Measurements from ENCODE around the gene SNORC.

Gene SNORC

DNA sequence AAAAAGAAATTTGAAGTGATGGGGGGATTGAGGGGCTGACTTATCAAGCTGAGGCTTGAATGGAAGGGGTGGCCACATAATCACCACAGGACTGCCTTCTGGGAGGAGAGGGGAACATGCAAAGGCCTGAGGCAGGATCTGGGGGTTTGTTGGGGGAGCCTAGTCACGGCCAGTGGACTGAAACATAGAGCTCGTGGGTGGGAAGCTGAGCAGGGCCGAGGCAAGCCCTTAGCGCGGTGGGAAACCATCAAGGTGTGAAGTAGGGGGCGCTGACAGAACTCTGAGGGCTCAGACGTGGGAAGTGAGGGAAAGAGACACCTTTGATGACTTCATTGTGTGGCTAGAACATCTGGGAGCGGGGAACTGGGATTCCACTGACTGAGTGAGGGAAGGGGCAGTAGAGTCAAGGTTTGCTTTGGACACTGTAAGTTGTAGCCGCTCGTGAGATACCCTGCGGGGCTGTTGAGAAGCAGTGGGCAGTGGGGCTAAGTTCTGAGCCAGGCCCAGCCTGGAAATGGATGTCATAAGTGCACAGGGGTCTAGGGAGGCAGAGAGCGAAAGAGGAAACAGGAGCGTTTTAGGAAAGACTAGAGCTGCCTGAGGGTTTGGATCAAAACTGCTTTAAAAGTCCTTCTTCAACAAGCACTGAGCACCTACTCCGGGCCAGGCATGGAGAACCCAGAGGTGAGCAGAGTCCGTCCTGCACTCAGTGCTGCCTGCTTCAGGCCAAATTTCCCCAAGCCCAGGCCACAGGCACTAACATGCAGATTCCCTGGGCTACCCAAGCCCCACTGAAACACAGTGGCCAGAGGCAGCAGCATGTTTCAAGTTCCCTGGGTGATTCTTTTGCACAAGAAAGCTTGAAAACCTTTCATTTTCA, 686 bp upstream of the SNORC start:
- DNase-seq (ENCODE audit: low read depth in 2 of 2): no peak

DNA sequence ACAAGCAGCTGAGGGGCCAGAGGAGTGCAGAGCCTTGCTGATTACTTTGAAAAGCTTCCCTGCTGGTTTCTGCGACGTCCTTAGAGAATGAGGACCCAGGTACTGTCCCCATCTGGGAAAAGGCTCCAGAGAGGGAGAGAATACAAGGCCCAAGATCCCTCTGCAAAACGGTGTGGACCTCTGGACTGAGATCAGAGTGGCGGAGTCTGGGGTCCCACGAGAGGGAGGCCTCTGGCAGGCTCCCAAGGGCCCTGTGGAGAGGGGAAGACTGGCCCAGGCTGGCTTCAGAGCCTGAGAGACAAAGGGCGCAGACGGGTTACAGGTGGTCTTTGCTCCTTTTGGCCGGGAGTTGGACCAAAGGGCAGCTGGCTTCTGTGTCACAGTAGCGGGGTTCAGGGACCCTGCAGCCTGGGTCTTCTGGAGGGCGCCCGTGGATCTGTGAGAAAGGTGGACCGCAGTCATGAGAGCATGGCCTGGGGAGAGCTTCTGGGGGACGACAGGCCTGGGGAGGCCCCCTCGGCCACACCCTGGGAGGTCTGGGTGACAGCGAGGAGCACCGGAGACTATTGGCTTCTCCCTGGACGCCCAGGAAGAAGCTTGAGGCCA, 805 bp downstream of the SNORC start:
- DNase-seq (ENCODE audit: low read depth in 2 of 2): no peak

- no peak for DNase-seq (ENCODE audit: low read depth in 2 of 2)
Measured at GRCh38 chr2:232871418-232871834, 1.4 kb downstream of the SNORC start.

DNA sequence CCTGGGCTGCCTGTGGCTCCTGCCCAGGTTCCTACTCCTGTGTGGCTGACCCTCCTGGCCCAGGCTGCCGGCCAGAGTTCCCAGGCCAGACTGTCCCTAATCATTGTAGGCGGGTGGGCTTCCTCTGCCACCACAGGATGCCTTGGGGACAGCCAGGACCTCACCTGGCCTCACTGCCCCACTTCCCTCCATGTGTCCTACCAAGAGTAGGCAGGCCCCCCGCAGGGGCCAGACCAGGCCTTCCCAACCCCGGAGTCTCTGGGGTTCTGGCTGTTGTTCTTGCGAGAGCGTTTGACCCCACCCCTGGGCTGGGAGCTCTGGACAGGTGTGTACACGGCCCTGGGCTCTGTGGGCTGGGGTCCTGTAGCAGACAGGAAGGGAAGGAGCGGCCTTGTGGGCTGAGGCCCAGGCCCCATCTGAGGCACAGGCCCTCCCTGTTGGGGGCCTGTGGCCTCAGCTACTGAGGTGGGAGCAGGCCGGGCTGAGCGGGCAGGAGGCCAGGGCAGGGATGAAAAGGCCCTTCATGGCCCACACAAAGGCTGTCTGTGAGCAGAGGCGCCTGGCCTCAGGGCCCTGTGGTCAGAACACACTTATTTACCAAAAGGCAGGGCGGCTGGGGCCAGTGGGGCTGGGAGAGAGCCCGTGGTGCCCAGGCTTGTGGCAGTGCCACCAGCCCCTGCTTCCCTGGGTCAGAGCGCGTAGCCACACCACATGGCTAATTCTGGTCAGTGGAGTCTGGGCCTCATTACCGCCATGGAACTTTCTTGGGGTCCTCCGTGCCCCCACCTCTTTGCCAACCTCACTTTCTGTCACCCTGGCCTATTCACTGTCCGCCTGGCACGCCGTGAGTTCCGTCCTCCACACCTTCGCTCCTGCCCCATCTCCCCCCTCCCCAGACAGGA, 2.0 kb downstream of the SNORC start:
- DNase-seq (ENCODE audit: low read depth in 2 of 2): no peak

GRCh38 chr2:232872826-232873225, 2.8 kb downstream of the SNORC start:
- no peak for DNase-seq (ENCODE audit: low read depth in 2 of 2)

DNA sequence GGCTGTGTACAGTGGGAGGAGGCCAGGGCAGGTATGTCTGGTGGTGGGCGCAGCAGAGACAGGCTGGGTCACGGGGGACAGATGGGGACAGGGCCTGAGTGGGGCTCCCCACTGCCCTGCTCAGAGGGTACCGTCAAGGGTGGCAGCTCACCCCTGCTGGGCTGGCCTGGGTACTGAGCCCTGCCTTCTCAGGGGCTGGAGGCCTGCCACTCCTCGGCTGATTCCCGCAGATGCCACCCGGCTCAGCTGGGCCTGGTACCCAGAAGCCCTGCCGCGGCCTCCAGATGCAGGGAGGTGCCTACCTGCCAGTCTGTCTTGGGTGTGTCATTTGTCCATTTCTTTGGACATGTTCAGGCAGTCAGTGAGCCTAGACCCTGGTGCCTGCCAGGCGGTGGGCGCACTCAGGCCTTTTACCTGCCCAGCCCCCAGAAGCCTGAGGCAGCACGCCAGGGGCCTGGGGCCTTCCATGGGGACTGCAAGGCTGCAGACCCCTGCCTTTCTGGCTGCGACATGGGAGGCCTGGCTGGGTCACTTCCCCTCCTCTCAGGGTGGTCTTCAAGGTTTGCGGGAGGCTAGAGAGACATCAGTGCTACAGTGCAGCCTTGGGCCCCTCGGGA, 3.3 kb downstream of the SNORC start:
- DNase-seq (ENCODE audit: low read depth in 2 of 2): no peak

DNA sequence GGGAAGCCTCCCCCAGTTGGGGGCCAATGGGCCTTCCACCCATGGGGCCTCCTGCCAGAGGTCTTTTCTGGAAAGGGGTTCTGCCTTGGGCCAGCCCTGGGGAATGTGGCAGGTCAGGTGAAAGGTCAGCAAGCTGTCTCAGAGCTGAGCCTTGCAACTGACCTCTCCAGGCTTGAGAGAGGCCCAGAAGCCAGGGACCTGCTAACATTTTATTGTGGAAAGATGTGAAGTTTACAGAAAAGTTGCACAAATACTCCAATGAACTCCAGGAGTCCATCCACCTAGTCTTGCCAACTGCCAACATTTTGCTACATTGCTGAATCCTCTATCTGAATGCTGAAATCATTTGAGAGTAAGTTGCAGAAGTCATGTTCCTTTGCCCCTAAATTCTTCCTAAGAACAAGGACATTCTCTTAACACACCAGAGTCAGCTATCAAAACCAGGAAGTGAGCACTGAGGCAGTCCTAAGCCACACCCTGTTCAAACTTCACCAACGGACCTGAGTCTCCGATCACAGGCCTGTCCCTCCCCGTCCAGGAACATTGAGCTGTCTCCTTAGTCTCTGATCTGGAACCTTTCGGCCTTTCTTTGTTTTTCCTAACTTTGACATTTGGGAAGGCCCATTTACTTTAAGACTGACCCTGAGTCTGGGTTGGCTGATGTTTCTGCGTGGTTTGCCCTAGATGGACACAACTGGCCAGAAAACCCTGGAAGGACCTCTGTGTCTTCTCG, 4.0 kb downstream of the SNORC start:
- DNase-seq (ENCODE audit: low read depth in 2 of 2): no peak

GRCh38 chr2:232874677-232875223, 4.7 kb downstream of the SNORC start:
- no peak for DNase-seq (ENCODE audit: low read depth in 2 of 2)

DNA sequence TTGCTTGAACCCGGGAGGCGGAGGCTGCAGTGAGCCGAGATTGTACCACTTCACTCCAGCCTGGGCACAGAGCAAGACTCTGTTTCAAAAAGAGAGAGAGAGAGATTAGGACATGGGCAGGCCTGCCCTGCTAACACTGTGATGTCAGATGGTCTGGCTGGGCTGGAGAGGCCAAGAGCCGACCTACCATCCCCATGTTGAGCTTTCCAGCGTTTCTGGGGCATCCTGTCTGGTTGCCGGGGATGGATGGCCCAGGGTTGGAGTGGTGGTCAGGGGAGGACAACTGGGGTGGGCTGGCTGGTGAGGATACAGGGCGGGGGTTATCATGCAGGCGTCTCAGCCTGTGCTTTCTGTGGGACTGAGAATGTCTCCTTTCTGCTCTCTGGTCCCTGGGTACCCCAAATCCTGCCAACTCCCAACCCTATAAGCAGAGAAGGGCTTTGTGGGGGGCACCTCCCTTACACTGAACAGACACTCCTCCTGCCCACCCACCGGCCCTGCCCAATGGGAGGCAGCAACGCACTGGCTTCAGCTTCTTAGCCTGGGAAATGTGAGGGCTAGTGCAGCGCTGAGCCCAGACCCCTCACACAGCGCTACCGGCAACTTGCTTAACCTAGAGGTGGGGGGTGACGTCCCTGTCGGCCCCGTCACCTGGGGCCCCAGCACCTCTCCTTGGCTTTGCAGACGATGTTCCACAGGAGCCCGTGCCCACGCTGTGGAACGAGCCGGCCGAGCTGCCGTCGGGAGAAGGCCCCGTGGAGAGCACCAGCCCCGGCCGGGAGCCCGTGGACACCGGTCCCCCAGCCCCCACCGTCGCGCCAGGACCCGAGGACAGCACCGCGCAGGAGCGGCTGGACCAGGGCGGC, 5.4 kb downstream of the SNORC start:
- no peak for DNase-seq (ENCODE audit: low read depth in 2 of 2)

GRCh38 chr2:232876161-232876977, 6.3 kb downstream of the SNORC start:
- DNase-seq (ENCODE audit: low read depth in 2 of 2): no peak

GRCh38 chr2:232876978-232877441, 6.9 kb downstream of the SNORC start:
- DNase-seq (ENCODE audit: low read depth in 2 of 2): no peak

- no peak for DNase-seq (ENCODE audit: low read depth in 2 of 2)
Measured at GRCh38 chr2:232877940-232878511, 8.0 kb downstream of the SNORC start.

GRCh38 chr2:232878855-232879617, 9.0 kb downstream of the SNORC start:
- no peak for DNase-seq (ENCODE audit: low read depth in 2 of 2)

DNA sequence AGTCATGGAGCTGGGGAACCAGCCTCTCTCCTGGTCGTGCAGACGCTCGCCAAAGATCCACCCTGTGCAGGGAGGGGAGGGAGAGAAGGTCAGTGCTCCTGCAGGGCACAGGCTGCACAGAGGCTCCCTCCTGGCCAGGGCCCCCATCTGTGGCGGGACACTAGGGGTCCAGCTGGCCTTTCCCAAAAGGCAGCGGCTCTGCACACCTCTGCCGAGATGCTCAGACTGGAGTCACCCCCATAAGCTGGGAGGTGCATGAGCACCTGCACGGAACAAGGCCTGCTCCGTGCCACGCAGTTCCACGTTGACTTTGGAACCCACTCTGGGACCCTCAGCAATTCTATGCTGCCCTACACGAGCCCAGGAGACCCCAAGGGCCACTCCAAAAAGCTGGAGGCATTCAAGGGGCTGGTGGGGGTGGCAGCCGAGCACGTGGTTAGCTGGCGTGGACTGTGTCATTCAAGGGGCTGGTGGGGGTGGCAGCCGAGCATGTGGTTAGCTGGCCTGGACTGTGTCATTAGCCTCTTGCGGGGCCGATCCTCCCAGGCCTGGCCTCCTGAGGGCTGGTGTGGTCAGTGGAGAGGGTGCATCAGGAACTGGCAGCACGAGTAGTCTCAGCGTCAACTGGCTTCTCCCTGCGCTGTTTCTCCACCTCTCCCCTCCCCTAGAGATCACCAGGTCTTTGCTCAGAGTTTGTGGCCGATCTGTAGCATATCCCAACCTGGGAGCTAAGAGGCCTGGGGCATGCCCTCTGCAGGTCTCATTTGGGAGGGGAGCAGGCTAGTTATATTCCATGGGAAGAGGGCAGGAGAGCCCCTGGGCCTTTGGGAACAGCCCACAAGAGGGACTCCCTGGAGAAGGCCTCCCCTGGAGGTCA, 9.8 kb downstream of the SNORC start:
- no peak for DNase-seq (ENCODE audit: low read depth in 2 of 2)

GRCh38 chr2:232880764-232881351, 10.8 kb downstream of the SNORC start:
- no peak for DNase-seq (ENCODE audit: low read depth in 2 of 2)

- no peak for DNase-seq (ENCODE audit: low read depth in 2 of 2)
Measured at GRCh38 chr2:232882085-232882484, 12.0 kb downstream of the SNORC start.
